Astrocyte (in vitro differentiated cells and primary cell): ENCODE data around the gene MRPL12.

Experiments
- EZH2 ChIP-seq: IDR thresholded peaks from 2 replicates; pipeline ENCODE4 v1.6.1; 2012; ENCODE audit warnings: mild to moderate bottlenecking, low read length, inconsistent platforms; ENCODE audit not compliant: insufficient read depth
- TF ChIP-seq, protein P1 (sequence below): IDR thresholded peaks from 2 replicates; pipeline ENCODE4 v1.5.1; 2011; ENCODE audit warnings: low read depth, mild to moderate bottlenecking, inconsistent platforms, low read length, moderate library complexity; ENCODE audit not compliant: insufficient read depth

DNA sequence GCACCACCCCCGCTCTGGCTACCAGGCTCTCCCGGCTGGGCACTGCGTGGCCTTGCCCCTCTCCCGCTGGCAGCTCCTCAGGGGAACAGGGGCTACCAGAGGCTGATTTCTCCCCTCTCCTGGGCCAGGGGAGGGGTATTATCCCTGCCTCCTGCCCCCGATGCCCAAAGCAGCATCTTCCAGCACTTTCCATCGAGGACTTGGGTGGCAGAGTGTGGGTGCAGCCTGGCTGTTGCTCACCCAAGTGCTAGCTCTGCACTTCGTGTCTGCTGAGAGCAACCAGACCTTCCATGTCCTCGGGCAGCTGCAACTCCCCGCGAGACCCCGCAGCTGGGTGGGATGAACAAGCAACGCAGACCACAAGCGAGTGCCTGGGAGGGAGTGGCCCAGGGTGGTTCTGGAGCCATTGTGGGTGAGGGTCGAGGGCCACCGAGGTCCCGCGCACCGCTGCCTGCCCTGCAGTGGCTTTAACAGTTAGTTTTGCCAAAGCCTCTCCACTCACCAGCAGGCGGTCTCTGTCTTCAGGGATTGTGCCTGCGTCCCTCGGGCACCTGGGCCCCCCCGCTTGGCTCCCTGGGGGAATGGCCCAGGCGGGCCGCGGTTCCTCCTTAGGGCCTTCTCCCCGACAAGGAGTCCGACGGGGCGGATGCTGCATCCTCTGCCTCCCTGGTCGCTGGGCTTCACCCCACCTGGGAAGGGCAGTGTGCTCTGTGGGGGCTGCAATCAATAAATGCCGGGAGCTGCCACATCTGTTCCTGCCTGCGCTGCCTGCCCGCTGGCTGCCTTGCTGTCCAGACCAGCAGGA is 17.3 kb downstream of the MRPL12 start:
- TF ChIP-seq, protein P1, sequence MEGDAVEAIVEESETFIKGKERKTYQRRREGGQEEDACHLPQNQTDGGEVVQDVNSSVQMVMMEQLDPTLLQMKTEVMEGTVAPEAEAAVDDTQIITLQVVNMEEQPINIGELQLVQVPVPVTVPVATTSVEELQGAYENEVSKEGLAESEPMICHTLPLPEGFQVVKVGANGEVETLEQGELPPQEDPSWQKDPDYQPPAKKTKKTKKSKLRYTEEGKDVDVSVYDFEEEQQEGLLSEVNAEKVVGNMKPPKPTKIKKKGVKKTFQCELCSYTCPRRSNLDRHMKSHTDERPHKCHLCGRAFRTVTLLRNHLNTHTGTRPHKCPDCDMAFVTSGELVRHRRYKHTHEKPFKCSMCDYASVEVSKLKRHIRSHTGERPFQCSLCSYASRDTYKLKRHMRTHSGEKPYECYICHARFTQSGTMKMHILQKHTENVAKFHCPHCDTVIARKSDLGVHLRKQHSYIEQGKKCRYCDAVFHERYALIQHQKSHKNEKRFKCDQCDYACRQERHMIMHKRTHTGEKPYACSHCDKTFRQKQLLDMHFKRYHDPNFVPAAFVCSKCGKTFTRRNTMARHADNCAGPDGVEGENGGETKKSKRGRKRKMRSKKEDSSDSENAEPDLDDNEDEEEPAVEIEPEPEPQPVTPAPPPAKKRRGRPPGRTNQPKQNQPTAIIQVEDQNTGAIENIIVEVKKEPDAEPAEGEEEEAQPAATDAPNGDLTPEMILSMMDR: no peak
- TF ChIP-seq EZH2: no peak
